ENCODE data around the gene TAMM41. TPM values are rescaled to one million over a fixed set of nuclear protein-coding genes. Genes with fewer than 3 reads are reported as not detected.
"Not testable (repeated sequence)": the region's sequence is repeated elsewhere in the genome, so short reads cannot be mapped to it uniquely, and the experiment has no call there.

TAMM41 gene
- total and polyA plus RNA-seq, 2 donors (not counting 1 experiment from before 2014, with no cell fraction given), result 36.1 to 52.3 TPM

GRCh38 chr3:11755276-11755675 is 91.4 kb downstream of the TAMM41 start:
- no peak overlapping the region for H3K9ac ChIP-seq (ENCODE audit: low read length)
- ChIA-PET POLR2A (no interaction called here), CTCF (no interaction called here)
- WGBS (ENCODE audit: insufficient coverage), result 96% methylated on average over 12 of the region's 12 CpGs
- H4K20me1 ChIP-seq (ENCODE audit: control insufficient read depth, insufficient read depth, low read length, poor library complexity, severe bottlenecking), result no peaks in the 10 kb centered on the region
- H3K4me2 ChIP-seq (replicated peaks; ENCODE audit: low read depth, low read length, poor library complexity, severe bottlenecking), result no peak overlapping the region
- ATAC-seq (ENCODE audit: low read depth) (no peak), DNase-seq (no peak)
- H3K79me2 ChIP-seq (ENCODE audit: control insufficient read depth, insufficient read depth, low read length), result no peaks in the 10 kb centered on the region
- Mint-ChIP-seq H3K27me3 (no peaks in the 10 kb centered on the region), H3K27ac (no peak overlapping the region), H3K4me3 (no peak overlapping the region), H3K9me3 (ENCODE audit: insufficient read depth) (no peaks in the 10 kb centered on the region), H3K4me1 (no peaks in the 10 kb centered on the region)
- intact Hi-C loops (cut with micrococcal nuclease), result loop anchor here (10.0 kb wide), 1 partner anchor 1900 kb away; no protein-coding TSS in a partner anchor
- no peaks in the 10 kb centered on the region for H3K36me3 ChIP-seq (replicated peaks in 1 of 2; ENCODE audit: control extremely low read depth in 1 of 2, control insufficient read depth in 1 of 2, extremely low read depth in 1 of 2, insufficient read depth in 2 of 2, low read length in 1 of 2)
- no peaks in the 10 kb centered on the region for H3K9me3 ChIP-seq (ENCODE audit: control extremely low read depth in 1 of 3, control insufficient read depth in 2 of 3, insufficient read depth in 1 of 3, low read length in 2 of 3)
- no peaks in the 10 kb centered on the region for H3K4me1 ChIP-seq (ENCODE audit: control insufficient read depth in 2 of 2, insufficient read depth in 2 of 2, low read length in 2 of 2)
- TF ChIP-seq CTCF (IDR thresholded peaks at IDR 0.05), result no peak
- no peak for TF ChIP-seq EZH2 (IDR thresholded peaks at IDR 0.05; ENCODE audit: borderline replicate concordance, insufficient read depth, low read depth, low read length, poor library complexity, severe bottlenecking)
- no peak overlapping the region for H3K27ac ChIP-seq (ENCODE audit: low read length in 2 of 2)
- H3K4me3 ChIP-seq (ENCODE audit: control extremely low read depth in 1 of 5, extremely low read depth in 1 of 5, insufficient read depth in 1 of 5, low read depth in 2 of 5, low read length in 4 of 5), result no peak overlapping the region
- no peaks in the 10 kb centered on the region for H3K27me3 ChIP-seq (replicated peaks in 1 of 4; ENCODE audit: control extremely low read depth in 1 of 4, control insufficient read depth in 3 of 4, insufficient read depth in 4 of 4, low read length in 3 of 4)
- H2AFZ ChIP-seq (ENCODE audit: insufficient read depth, low read depth, low read length, poor library complexity, severe bottlenecking), result no peak overlapping the region

DNA sequence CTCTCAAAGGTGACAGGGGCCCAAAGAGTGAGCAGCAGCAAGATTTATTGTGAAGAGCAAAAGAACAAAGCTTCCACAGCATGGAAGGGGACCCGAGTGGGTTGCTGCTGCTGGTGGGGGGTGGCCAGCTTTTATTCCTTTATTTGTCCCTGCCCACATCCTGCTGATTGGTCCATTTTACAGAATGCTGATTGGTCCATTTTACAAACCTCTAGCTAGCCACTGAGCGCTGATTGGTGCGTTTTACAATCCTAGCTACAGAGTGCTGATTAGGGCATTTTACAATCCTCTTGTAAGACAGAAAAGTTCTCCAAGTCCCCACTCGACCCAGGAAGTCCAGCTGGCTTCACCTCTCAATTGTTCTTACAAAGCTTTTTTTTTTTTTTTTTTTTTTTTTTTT is 94.4 kb downstream of the TAMM41 start:
- intact Hi-C loops (cut with micrococcal nuclease), result loop anchor here (10.0 kb wide), 1 partner anchor 1903 kb away; no protein-coding TSS in a partner anchor
- not testable (repeated sequence) for H3K27ac Mint-ChIP-seq

GRCh38 chr3:11748306-11748705 is 98.4 kb downstream of the TAMM41 start:
- DNase-seq; H2AFZ ChIP-seq (ENCODE audit: insufficient read depth, low read depth, low read length, poor library complexity, severe bottlenecking); H3K27me3 Mint-ChIP-seq; H4K20me1 ChIP-seq (ENCODE audit: control insufficient read depth, insufficient read depth, low read length, poor library complexity, severe bottlenecking); H3K4me1 ChIP-seq (ENCODE audit: control insufficient read depth in 2 of 2, insufficient read depth in 2 of 2, low read length in 2 of 2); H3K9ac ChIP-seq (ENCODE audit: low read length); H3K27me3 ChIP-seq (replicated peaks in 1 of 4; ENCODE audit: control extremely low read depth in 1 of 4, control insufficient read depth in 3 of 4, insufficient read depth in 4 of 4, low read length in 3 of 4); H3K9me3 Mint-ChIP-seq (ENCODE audit: insufficient read depth); CTCF ChIA-PET; H3K4me2 ChIP-seq (replicated peaks; ENCODE audit: low read depth, low read length, poor library complexity, severe bottlenecking); H3K27ac ChIP-seq (ENCODE audit: low read length in 2 of 2); intact Hi-C loops (cut with micrococcal nuclease); H3K36me3 ChIP-seq (replicated peaks in 1 of 2; ENCODE audit: control extremely low read depth in 1 of 2, control insufficient read depth in 1 of 2, extremely low read depth in 1 of 2, insufficient read depth in 2 of 2, low read length in 1 of 2); POLR2A ChIA-PET; H3K79me2 ChIP-seq (ENCODE audit: control insufficient read depth, insufficient read depth, low read length); H3K4me1 Mint-ChIP-seq; ATAC-seq (ENCODE audit: low read depth); H3K4me3 Mint-ChIP-seq; H3K4me3 ChIP-seq (ENCODE audit: control extremely low read depth in 1 of 5, extremely low read depth in 1 of 5, insufficient read depth in 1 of 5, low read depth in 2 of 5, low read length in 4 of 5); H3K27ac Mint-ChIP-seq; H3K9me3 ChIP-seq (ENCODE audit: control extremely low read depth in 1 of 3, control insufficient read depth in 2 of 3, insufficient read depth in 1 of 3, low read length in 2 of 3): not testable (repeated sequence)
- WGBS (ENCODE audit: insufficient coverage), result 96% methylated on average over 3 of the region's 9 CpGs

More for the DNA sequence above, 94.4 kb downstream of the TAMM41 start:
- H3K4me1 Mint-ChIP-seq; H3K4me2 ChIP-seq (replicated peaks; ENCODE audit: low read depth, low read length, poor library complexity, severe bottlenecking); H3K27me3 ChIP-seq (replicated peaks in 1 of 4; ENCODE audit: control extremely low read depth in 1 of 4, control insufficient read depth in 3 of 4, insufficient read depth in 4 of 4, low read length in 3 of 4); H3K27me3 Mint-ChIP-seq; CTCF ChIA-PET; H3K9ac ChIP-seq (ENCODE audit: low read length); POLR2A ChIA-PET; DNase-seq; ATAC-seq (ENCODE audit: low read depth); H3K4me3 ChIP-seq (ENCODE audit: control extremely low read depth in 1 of 5, extremely low read depth in 1 of 5, insufficient read depth in 1 of 5, low read depth in 2 of 5, low read length in 4 of 5); H3K9me3 Mint-ChIP-seq (ENCODE audit: insufficient read depth); H3K9me3 ChIP-seq (ENCODE audit: control extremely low read depth in 1 of 3, control insufficient read depth in 2 of 3, insufficient read depth in 1 of 3, low read length in 2 of 3); H3K27ac ChIP-seq (ENCODE audit: low read length in 2 of 2); H4K20me1 ChIP-seq (ENCODE audit: control insufficient read depth, insufficient read depth, low read length, poor library complexity, severe bottlenecking); H3K36me3 ChIP-seq (replicated peaks in 1 of 2; ENCODE audit: control extremely low read depth in 1 of 2, control insufficient read depth in 1 of 2, extremely low read depth in 1 of 2, insufficient read depth in 2 of 2, low read length in 1 of 2); H3K79me2 ChIP-seq (ENCODE audit: control insufficient read depth, insufficient read depth, low read length); H3K4me1 ChIP-seq (ENCODE audit: control insufficient read depth in 2 of 2, insufficient read depth in 2 of 2, low read length in 2 of 2); H3K4me3 Mint-ChIP-seq; H2AFZ ChIP-seq (ENCODE audit: insufficient read depth, low read depth, low read length, poor library complexity, severe bottlenecking): not testable (repeated sequence)
- WGBS (ENCODE audit: insufficient coverage), result 100% methylated on average over 2 of the region's 4 CpGs

Data from B cell (primary cell).